Breast epithelium (tissue), 3 donors: ENCODE measurements around the gene ICAM4.

Experiments
- CTCF ChIP-seq, 3 donors: fragments of 450-650 bp; IDR thresholded peaks; one replicate each; pipeline ENCODE4 v1.5.1; 2016 to 2017; ENCODE audit warnings: antibody characterized with exemption in 3 of 3, mild to moderate bottlenecking in 3 of 3, moderate library complexity in 3 of 3
- POLR2AphosphoS5 ChIP-seq, 3 donors: sonication (generic); formaldehyde crosslinking; IDR thresholded peaks; one replicate each; pipeline ENCODE4 v1.6.1; 2017; ENCODE audit warnings: antibody characterized with exemption in 3 of 3

- TF ChIP-seq POLR2AphosphoS5 (IDR thresholded peaks at IDR 0.05) (no peak), CTCF (IDR thresholded peaks at IDR 0.05) (no peak)
Measured at GRCh38 chr19:10321417-10321797, 34.7 kb downstream of the ICAM4 start.
